ENCODE measurements around the gene SNX20. TPM values are rescaled to one million over a fixed set of nuclear protein-coding genes. Genes with fewer than 3 reads are reported as not detected.

SNX20 gene
- total and polyA plus RNA-seq, 2 of the 4 experiments (the other 2 are of a cell fraction), result not detected

DNA sequence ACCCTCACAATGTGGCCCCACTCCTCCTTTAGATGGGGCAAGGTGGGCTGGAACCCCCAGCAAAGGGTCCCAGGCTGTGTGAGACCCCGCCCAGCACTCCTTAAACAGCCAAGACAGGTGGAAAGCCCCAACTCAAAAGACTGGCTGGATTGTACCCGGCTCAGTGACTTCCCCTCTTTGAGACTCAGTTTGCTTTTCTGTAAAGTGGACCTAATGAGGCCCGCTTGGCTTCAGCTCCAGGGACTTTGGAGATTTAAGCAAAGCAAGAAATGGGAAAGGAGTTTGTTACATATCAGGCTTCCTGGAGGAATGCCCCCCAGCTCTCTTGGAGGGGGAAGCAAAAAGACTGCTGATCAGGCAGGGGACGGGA, 39.3 kb downstream of the SNX20 start:
- 80% methylated on average over 1 of the region's 4 CpGs; no CpG with 5 or more reads in 1 of the 2 experiments for WGBS, 2 experiments (ENCODE audit: extremely low coverage in 2 of 2, insufficient read length in 1 of 2)

More for the DNA sequence above, 39.3 kb downstream of the SNX20 start:
- Histone ChIP-seq H2BK120ac (ENCODE audit: low read depth, low read length) (no peak overlapping the region), H3K9ac (ENCODE audit: low read depth, low read length) (no peak overlapping the region), H3K4me1 (ENCODE audit: control insufficient read depth, insufficient read depth, low read length) (no peaks in the 10 kb centered on the region), H3K4me3 (ENCODE audit: insufficient read depth, low read depth, low read length) (no peak overlapping the region), H3K36me3 (ENCODE audit: control insufficient read depth, insufficient read depth, low read length) (no peaks in the 10 kb centered on the region), H3K27ac (ENCODE audit: insufficient read depth, low read length) (no peak overlapping the region), H4K20me1 (ENCODE audit: insufficient read depth, low read length) (no peaks in the 10 kb centered on the region), H2BK5ac (ENCODE audit: low read depth, low read length, poor library complexity, severe bottlenecking) (no peak overlapping the region), H3K9me3 (ENCODE audit: control insufficient read depth, insufficient read depth, low read length) (no peaks in the 10 kb centered on the region), H3K14ac (replicated peaks; ENCODE audit: low read depth, low read length) (no peak overlapping the region), H3K9me1 (ENCODE audit: insufficient read depth, low read length) (no peaks in the 10 kb centered on the region), H3K4me2 (ENCODE audit: low read depth, low read length) (no peak overlapping the region), H4K5ac (ENCODE audit: low read depth, low read length) (no peak overlapping the region), H4K8ac (ENCODE audit: low read depth in 2 of 2, low read length in 2 of 2) (no peak overlapping the region), H2AK5ac (ENCODE audit: low read depth, low read length) (no peak overlapping the region), H2BK15ac (ENCODE audit: low read depth, low read length) (no peak overlapping the region), H3K56ac (ENCODE audit: extremely low read depth, insufficient read depth, low read length) (no peak overlapping the region), H2BK20ac (ENCODE audit: low read depth, low read length) (no peak overlapping the region), H3K27me3 (ENCODE audit: control insufficient read depth, insufficient read depth, low read length) (peaks cover 18% of the 10 kb centered on the region), H3K79me1 (ENCODE audit: low read depth in 1 of 2, low read length in 2 of 2) (no peaks in the 10 kb centered on the region), H3K23ac (ENCODE audit: low read depth, low read length) (no peak overlapping the region), H2AFZ (replicated peaks; ENCODE audit: low read length, poor library complexity) (no peak overlapping the region), H2AK9ac (replicated peaks; ENCODE audit: low read depth, low read length, poor library complexity) (no peak overlapping the region), H3K4ac (ENCODE audit: low read depth, low read length) (no peak overlapping the region), H4K91ac (ENCODE audit: insufficient read depth, low read depth, low read length) (no peak overlapping the region), H3K18ac (ENCODE audit: low read depth, low read length) (no peak overlapping the region)
- BruUV-seq (replicated peaks), result no TSS peak
- ATAC-seq (ENCODE audit: low read depth), result no peak
- intact Hi-C loops (cut with micrococcal nuclease), result no loop called here
- DNase-seq, result no peak
- dilution Hi-C loops (cut with HindIII; ENCODE audit: low sequenced_read_pairs, unreplicated experiment), result no loop called here
- TF ChIP-seq, protein P1, sequence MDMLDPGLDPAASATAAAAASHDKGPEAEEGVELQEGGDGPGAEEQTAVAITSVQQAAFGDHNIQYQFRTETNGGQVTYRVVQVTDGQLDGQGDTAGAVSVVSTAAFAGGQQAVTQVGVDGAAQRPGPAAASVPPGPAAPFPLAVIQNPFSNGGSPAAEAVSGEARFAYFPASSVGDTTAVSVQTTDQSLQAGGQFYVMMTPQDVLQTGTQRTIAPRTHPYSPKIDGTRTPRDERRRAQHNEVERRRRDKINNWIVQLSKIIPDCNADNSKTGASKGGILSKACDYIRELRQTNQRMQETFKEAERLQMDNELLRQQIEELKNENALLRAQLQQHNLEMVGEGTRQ (IDR thresholded peaks at IDR 0.05; ENCODE audit: low read depth, low read length), result no peak
- no peak for TF ChIP-seq RAD21 (IDR thresholded peaks at IDR 0.05; ENCODE audit: low read length)
- TF ChIP-seq, protein P2, sequence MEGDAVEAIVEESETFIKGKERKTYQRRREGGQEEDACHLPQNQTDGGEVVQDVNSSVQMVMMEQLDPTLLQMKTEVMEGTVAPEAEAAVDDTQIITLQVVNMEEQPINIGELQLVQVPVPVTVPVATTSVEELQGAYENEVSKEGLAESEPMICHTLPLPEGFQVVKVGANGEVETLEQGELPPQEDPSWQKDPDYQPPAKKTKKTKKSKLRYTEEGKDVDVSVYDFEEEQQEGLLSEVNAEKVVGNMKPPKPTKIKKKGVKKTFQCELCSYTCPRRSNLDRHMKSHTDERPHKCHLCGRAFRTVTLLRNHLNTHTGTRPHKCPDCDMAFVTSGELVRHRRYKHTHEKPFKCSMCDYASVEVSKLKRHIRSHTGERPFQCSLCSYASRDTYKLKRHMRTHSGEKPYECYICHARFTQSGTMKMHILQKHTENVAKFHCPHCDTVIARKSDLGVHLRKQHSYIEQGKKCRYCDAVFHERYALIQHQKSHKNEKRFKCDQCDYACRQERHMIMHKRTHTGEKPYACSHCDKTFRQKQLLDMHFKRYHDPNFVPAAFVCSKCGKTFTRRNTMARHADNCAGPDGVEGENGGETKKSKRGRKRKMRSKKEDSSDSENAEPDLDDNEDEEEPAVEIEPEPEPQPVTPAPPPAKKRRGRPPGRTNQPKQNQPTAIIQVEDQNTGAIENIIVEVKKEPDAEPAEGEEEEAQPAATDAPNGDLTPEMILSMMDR (conservative IDR thresholded peaks at IDR 0.05; ENCODE audit: low read depth, low read length), result no peak
- no peak for TF ChIP-seq BHLHE40 (IDR thresholded peaks at IDR 0.05; ENCODE audit: low read depth, low read length)
- TF ChIP-seq MAZ (IDR thresholded peaks at IDR 0.05; ENCODE audit: borderline replicate concordance, low read depth, low read length), result no peak
- TF ChIP-seq CHD1 (IDR thresholded peaks at IDR 0.05; ENCODE audit: low read depth, low read length), result no peak
- TF ChIP-seq CEBPB (IDR thresholded peaks at IDR 0.05; ENCODE audit: low read depth, low read length), result no peak
- no peak for TF ChIP-seq MAFK (IDR thresholded peaks at IDR 0.05; ENCODE audit: low read depth, low read length)
- no peak for TF ChIP-seq FOS (IDR thresholded peaks at IDR 0.05; ENCODE audit: low read depth, low read length)
- TF ChIP-seq MXI1 (IDR thresholded peaks at IDR 0.05; ENCODE audit: borderline replicate concordance, low read depth, low read length), result no peak
- TF ChIP-seq RFX5 (IDR thresholded peaks at IDR 0.05; ENCODE audit: low read depth, low read length), result no peak
- CTCF ChIA-PET, result no interaction called here
- POLR2A ChIA-PET (ENCODE audit: unreplicated experiment), result no interaction called here
- in situ Hi-C loops (cut with MboI; ENCODE audit: low sequenced_read_pairs), result no loop called here

All from IMR-90 (cell line).